Activated naive CD4-positive, alpha-beta T cell treated with anti-CD3 and anti-CD28 coated beads, Interleukin-2, amount 50 U/mL, for 24 hours (primary cell): ENCODE data around the gene TRABD.

Experiments used
- H3K27ac Mint-ChIP-seq: one replicate; pipeline ENCODE4 v1.8.0; 2021; ENCODE audit warnings: mild to moderate bottlenecking, mixed read lengths
- H3K27me3 Mint-ChIP-seq: one replicate; pipeline ENCODE4 v1.8.0; 2021; ENCODE audit warnings: mixed read lengths
- H3K36me3 Mint-ChIP-seq: one replicate; pipeline ENCODE4 v1.8.0; 2021; ENCODE audit warnings: mixed read lengths
- H3K4me1 Mint-ChIP-seq: one replicate; pipeline ENCODE4 v1.8.0; 2021; ENCODE audit warnings: mixed read lengths
- H3K4me3 Mint-ChIP-seq: one replicate; pipeline ENCODE4 v1.8.0; 2021; ENCODE audit warnings: mild to moderate bottlenecking, mixed read lengths
- H3K9me3 Mint-ChIP-seq: one replicate; pipeline ENCODE4 v1.8.0; 2021; ENCODE audit warnings: mixed read lengths

The TRABD gene

DNA sequence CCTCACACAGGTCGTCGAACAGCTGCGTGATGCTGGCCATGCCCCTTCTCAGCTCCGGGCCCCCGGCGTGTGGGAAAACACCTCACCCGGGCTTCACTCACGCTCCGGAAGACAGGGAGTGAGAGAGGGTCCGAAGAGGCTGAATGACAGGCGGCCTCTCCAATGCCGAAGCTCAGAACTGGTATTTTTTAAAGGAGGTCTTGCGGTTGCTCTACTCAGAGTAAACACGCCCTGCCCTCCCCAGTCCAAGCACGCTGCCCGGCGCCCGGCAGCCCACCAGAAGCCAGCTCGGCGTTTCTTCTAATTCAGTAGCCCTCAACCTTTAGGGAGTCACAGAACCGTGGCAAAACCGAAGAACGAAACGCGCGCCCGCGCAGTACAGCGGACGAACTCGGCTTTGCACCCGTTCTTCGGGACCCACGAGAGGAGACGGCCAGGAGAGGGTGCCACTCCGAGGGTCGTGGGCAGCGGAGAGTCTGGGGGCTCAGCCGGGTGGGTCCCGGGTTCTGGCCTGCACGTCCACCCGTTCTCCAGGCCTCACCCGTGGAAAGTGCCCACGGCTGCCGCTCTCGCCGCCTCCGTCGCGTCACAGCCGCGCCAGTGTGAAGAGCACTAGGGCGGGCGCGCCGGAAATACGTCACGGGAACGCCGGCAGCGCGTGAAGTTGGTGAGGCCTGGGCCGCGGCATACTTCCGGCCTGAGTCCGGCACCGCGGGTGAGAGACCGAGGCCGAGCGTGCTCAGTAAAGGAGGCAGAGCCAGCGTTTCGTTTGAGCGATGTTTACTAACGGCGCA, 58.9 kb downstream of the TRABD start, which contains the start of gene TUBGCP6:
TSS of gene TUBGCP6 (minus strand) at position 604 of the 794 bp plus-strand sequence. CDS start at position 40, 564 bp downstream.
- Mint-ChIP-seq H3K27me3 (no peaks in the 10 kb centered on the region), H3K4me3 (peak within 1 kb of the TSS; percentile 99), H3K9me3 (no peaks in the 10 kb centered on the region), H3K4me1 (peaks cover 27% of the 10 kb centered on the region), H3K27ac (peak within 1 kb of the TSS; percentile 100), H3K36me3 (peaks cover 5% of the 10 kb centered on the region)

GRCh38 chr22:50245214-50246072, 59.7 kb downstream of the TRABD start:
- Mint-ChIP-seq H3K9me3 (no peaks in the 10 kb centered on the region), H3K27me3 (no peaks in the 10 kb centered on the region), H3K27ac (peak overlapping the region; percentile 100), H3K4me3 (peak overlapping the region; percentile 99), H3K36me3 (peaks cover 5% of the 10 kb centered on the region), H3K4me1 (peaks cover 30% of the 10 kb centered on the region)

- H3K27ac Mint-ChIP-seq = peak overlapping the region; percentile 30
- H3K27me3 Mint-ChIP-seq = no peaks in the 10 kb centered on the region
- H3K4me1 Mint-ChIP-seq = peaks cover 23% of the 10 kb centered on the region
- peak overlapping the region; percentile 99 for H3K4me3 Mint-ChIP-seq
- peaks cover 5% of the 10 kb centered on the region for H3K36me3 Mint-ChIP-seq
- no peaks in the 10 kb centered on the region for H3K9me3 Mint-ChIP-seq
Measured at GRCh38 chr22:50246242-50247175, 60.8 kb downstream of the TRABD start.

DNA sequence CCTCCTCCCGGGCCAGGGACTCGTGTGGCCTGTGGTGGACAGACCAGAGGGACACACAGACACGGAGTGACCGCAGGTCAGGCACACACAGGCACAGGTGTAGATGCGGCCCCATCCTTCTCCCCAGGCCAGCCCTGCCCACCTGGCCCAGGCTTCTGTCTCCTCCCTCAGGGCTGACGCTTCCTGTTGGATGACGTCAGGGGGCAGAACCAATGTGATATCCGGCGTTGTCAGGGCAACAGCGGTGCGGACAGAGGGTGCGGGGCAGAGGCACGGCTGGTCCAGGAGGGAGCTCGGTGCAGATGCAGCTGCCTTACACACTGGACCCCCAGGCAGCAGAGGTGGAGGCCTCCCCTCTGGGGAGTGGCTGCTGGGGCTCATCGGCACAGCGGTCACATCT, 62.0 kb downstream of the TRABD start:
- Mint-ChIP-seq H3K4me3 (peak overlapping the region; percentile 19), H3K27me3 (no peaks in the 10 kb centered on the region), H3K9me3 (no peaks in the 10 kb centered on the region), H3K4me1 (peaks cover 16% of the 10 kb centered on the region), H3K36me3 (peaks cover 5% of the 10 kb centered on the region), H3K27ac (no peak overlapping the region)

GRCh38 chr22:50248196-50249081, 62.7 kb downstream of the TRABD start:
- H3K4me1 Mint-ChIP-seq = peaks cover 16% of the 10 kb centered on the region
- H3K4me3 Mint-ChIP-seq = peak overlapping the region; percentile 19
- no peak overlapping the region for H3K27ac Mint-ChIP-seq
- H3K36me3 Mint-ChIP-seq = peaks cover 5% of the 10 kb centered on the region
- no peaks in the 10 kb centered on the region for H3K27me3 Mint-ChIP-seq
- no peaks in the 10 kb centered on the region for H3K9me3 Mint-ChIP-seq
